ENCODE measurements around the gene LIN9. TPM values are rescaled to one million over a fixed set of nuclear protein-coding genes. Genes with fewer than 3 reads are reported as not detected.
"Not testable (repeated sequence)": the region's sequence is repeated elsewhere in the genome, so short reads cannot be mapped to it uniquely, and the experiment has no call there.

Gene LIN9
- polyA plus RNA-seq (2013, experiment 1 of 2; ENCODE audit: insufficient read length) = 3.2 TPM
- polyA plus RNA-seq (2013, experiment 2 of 2; ENCODE audit: insufficient read length) = 3.8 TPM

- peak; percentile 90 for DNase-seq
Measured at GRCh38 chr1:226308723-226309397, at the start of gene LIN9. Gene LIN9 (minus strand): TSS chr1:226309164. CDS start chr1:226309139, 25 bp downstream.

GRCh38 chr1:226357416-226357815 is 48.5 kb upstream of the LIN9 start:
- no peak for DNase-seq

- DNase-seq = no peak
Measured at GRCh38 chr1:226355669-226356551, 46.9 kb upstream of the LIN9 start.

GRCh38 chr1:226355016-226355415 is 46.1 kb upstream of the LIN9 start:
- no peak for DNase-seq

GRCh38 chr1:226353698-226354525 is 44.9 kb upstream of the LIN9 start:
- DNase-seq = no peak

GRCh38 chr1:226351709-226352108 is 42.7 kb upstream of the LIN9 start:
- DNase-seq = no peak

- no peak for DNase-seq
Measured at GRCh38 chr1:226350519-226350865, 41.5 kb upstream of the LIN9 start.

- no peak for DNase-seq
Measured at GRCh38 chr1:226349801-226350518, 41.0 kb upstream of the LIN9 start.

GRCh38 chr1:226349081-226349480 is 40.1 kb upstream of the LIN9 start:
- DNase-seq = no peak

- DNase-seq = no peak
Measured at GRCh38 chr1:226344441-226345259, 35.7 kb upstream of the LIN9 start.

- no peak for DNase-seq
Measured at GRCh38 chr1:226342656-226343055, 33.7 kb upstream of the LIN9 start.

- DNase-seq = not testable (repeated sequence)
Measured at GRCh38 chr1:226340111-226340510, 31.1 kb upstream of the LIN9 start.

GRCh38 chr1:226337276-226337875 is 28.4 kb upstream of the LIN9 start:
- DNase-seq = peak; percentile 9

GRCh38 chr1:226335661-226336060 is 26.7 kb upstream of the LIN9 start:
- DNase-seq = no peak

- DNase-seq = no peak
Measured at GRCh38 chr1:226332947-226333346, 24.0 kb upstream of the LIN9 start.

GRCh38 chr1:226329237-226329636 is 20.3 kb upstream of the LIN9 start:
- DNase-seq = no peak

GRCh38 chr1:226327761-226328162 is 18.8 kb upstream of the LIN9 start:
- DNase-seq = no peak

GRCh38 chr1:226325178-226325577 is 16.2 kb upstream of the LIN9 start:
- DNase-seq = peak; percentile 21

- DNase-seq = no peak
Measured at GRCh38 chr1:226324479-226324878, 15.5 kb upstream of the LIN9 start.

GRCh38 chr1:226322986-226323385 is 14.0 kb upstream of the LIN9 start:
- DNase-seq = no peak

- no peak for DNase-seq
Measured at GRCh38 chr1:226320930-226321329, 12.0 kb upstream of the LIN9 start.

Data from fibroblast of skin of scalp (primary cell).